ENCODE measurements around the gene PFKFB2.

The PFKFB2 gene

GRCh38 chr1:207059881-207060280, 6.8 kb downstream of the PFKFB2 start:
- intact Hi-C loops (cut with DNase I) = loop anchor here (10.0 kb wide), 2 partner anchors 265 to 345 kb away; partner anchors contain the start of gene CD55
- DNase-seq = no peak

GRCh38 chr1:207060596-207060995, 7.5 kb downstream of the PFKFB2 start:
- no peak for DNase-seq
- intact Hi-C loops (cut with DNase I) = no loop called here

- no peak for DNase-seq
- intact Hi-C loops (cut with DNase I) = no loop called here
Measured at GRCh38 chr1:207062058-207062457, 9.0 kb downstream of the PFKFB2 start.

GRCh38 chr1:207063014-207063413, 9.9 kb downstream of the PFKFB2 start:
- DNase-seq = no peak
- intact Hi-C loops (cut with DNase I) = no loop called here

- intact Hi-C loops (cut with DNase I) = no loop called here
- peak in 1 of 10 donors; percentile 44 for DNase-seq
Measured at GRCh38 chr1:207064561-207064960, 11.5 kb downstream of the PFKFB2 start.

GRCh38 chr1:207067185-207067584, 14.1 kb downstream of the PFKFB2 start:
- intact Hi-C loops (cut with DNase I) = no loop called here
- DNase-seq = no peak

- intact Hi-C loops (cut with DNase I) = no loop called here
Measured at GRCh38 chr1:207067665-207068064, 14.6 kb downstream of the PFKFB2 start.

GRCh38 chr1:207069061-207069460, 16.0 kb downstream of the PFKFB2 start:
- no peak for DNase-seq
- intact Hi-C loops (cut with DNase I) = no loop called here

More at GRCh38 chr1:207067665-207068064, 14.6 kb downstream of the PFKFB2 start:
- no peak for DNase-seq

- intact Hi-C loops (cut with DNase I) = no loop called here
- no peak for DNase-seq
Measured at GRCh38 chr1:207069858-207070506, 16.9 kb downstream of the PFKFB2 start.

- intact Hi-C loops (cut with DNase I) = no loop called here
- DNase-seq = no peak
Measured at GRCh38 chr1:207070811-207071210, 17.7 kb downstream of the PFKFB2 start.

- intact Hi-C loops (cut with DNase I) = no loop called here
- DNase-seq = no peak
Measured at GRCh38 chr1:207071426-207071825, 18.4 kb downstream of the PFKFB2 start.

GRCh38 chr1:207072233-207072632, 19.2 kb downstream of the PFKFB2 start:
- no peak for DNase-seq
- intact Hi-C loops (cut with DNase I) = no loop called here

- intact Hi-C loops (cut with DNase I) = no loop called here
- no peak for DNase-seq
Measured at GRCh38 chr1:207073906-207074820, 21.1 kb downstream of the PFKFB2 start.

GRCh38 chr1:207076181-207076955, 23.3 kb downstream of the PFKFB2 start:
- intact Hi-C loops (cut with DNase I) = loop anchor here (2.0 kb wide), 1 partner anchor 26 kb away; the partner anchor contains the start of gene YOD1
- no peak for DNase-seq

- DNase-seq = no peak
- intact Hi-C loops (cut with DNase I) = loop anchor here (2.0 kb wide), 1 partner anchor 26 kb away; the partner anchor contains the start of gene YOD1
Measured at GRCh38 chr1:207077012-207077411, 23.9 kb downstream of the PFKFB2 start.

- intact Hi-C loops (cut with DNase I) = loop anchor here (2.0 kb wide), 1 partner anchor 27 kb away; the partner anchor contains the start of gene YOD1
- peak in 6 of 10 donors; percentile 28 to 86 (median 54) for DNase-seq
Measured at GRCh38 chr1:207077470-207078377, 24.6 kb downstream of the PFKFB2 start.

GRCh38 chr1:207078578-207079132, 25.6 kb downstream of the PFKFB2 start:
- intact Hi-C loops (cut with DNase I) = no loop called here
- DNase-seq = no peak

GRCh38 chr1:207079706-207080241, 26.7 kb downstream of the PFKFB2 start:
- intact Hi-C loops (cut with DNase I) = no loop called here
- no peak for DNase-seq

GRCh38 chr1:207081088-207081487, 28.0 kb downstream of the PFKFB2 start:
- no peak for DNase-seq
- intact Hi-C loops (cut with DNase I) = no loop called here

Measured in posterior cingulate gyrus (tissue), 11 donors.